Lower leg skin (tissue), 3 donors: ENCODE measurements around the gene EXOSC6.
"Not testable (repeated sequence)": the region's sequence is repeated elsewhere in the genome, so short reads cannot be mapped to it uniquely, and the experiment has no call there.

Experiments used
- POLR2A ChIP-seq, 2 donors: fragments of 450-650 bp; IDR thresholded peaks; one replicate each; pipeline ENCODE4 v1.6.1; 2016 to 2017; ENCODE audit warnings: antibody characterized with exemption in 2 of 2, mild to moderate bottlenecking in 1 of 2, moderate library complexity in 1 of 2
- TF ChIP-seq, protein P1 (sequence below), 3 donors: fragments of 450-650 bp; IDR thresholded peaks; one replicate each; pipeline ENCODE4 v1.5.1; 2016; ENCODE audit warnings: antibody characterized with exemption in 3 of 3, mild to moderate bottlenecking in 3 of 3, moderate library complexity in 2 of 3

DNA sequence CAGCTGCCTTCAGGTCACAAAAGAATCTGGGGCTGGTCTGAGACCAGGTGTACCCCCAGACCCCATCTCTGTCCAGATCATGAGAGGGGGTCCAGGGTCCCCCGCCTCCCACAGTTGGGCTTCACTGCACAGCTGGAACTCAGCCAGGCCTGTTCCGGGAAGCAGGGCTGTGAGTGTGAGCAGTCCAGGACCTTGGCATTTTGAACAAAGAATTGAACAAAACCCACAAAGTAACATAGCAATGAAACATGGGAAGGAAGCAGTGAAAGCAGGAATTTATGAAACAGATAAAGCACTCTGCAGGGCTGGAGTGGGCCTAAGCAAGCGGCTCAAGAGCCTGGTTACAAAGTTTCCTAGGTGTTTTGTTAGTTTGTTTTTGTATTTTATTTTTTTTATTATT, 53.1 kb downstream of the EXOSC6 start:
- TF ChIP-seq, protein P1, sequence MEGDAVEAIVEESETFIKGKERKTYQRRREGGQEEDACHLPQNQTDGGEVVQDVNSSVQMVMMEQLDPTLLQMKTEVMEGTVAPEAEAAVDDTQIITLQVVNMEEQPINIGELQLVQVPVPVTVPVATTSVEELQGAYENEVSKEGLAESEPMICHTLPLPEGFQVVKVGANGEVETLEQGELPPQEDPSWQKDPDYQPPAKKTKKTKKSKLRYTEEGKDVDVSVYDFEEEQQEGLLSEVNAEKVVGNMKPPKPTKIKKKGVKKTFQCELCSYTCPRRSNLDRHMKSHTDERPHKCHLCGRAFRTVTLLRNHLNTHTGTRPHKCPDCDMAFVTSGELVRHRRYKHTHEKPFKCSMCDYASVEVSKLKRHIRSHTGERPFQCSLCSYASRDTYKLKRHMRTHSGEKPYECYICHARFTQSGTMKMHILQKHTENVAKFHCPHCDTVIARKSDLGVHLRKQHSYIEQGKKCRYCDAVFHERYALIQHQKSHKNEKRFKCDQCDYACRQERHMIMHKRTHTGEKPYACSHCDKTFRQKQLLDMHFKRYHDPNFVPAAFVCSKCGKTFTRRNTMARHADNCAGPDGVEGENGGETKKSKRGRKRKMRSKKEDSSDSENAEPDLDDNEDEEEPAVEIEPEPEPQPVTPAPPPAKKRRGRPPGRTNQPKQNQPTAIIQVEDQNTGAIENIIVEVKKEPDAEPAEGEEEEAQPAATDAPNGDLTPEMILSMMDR (IDR thresholded peaks at IDR 0.05): not testable (repeated sequence)
- not testable (repeated sequence) for TF ChIP-seq POLR2A (IDR thresholded peaks at IDR 0.05)
